IgD-negative memory B cell (primary cell): ENCODE data around the gene KLF9. TPM values are rescaled to one million over a fixed set of nuclear protein-coding genes. Genes with fewer than 3 reads are reported as not detected.

Experiments
- H3K27ac Mint-ChIP-seq, 3 donors: one replicate each; pipeline ENCODE4 v1.8.0; 2020 to 2022; ENCODE audit warnings: mild to moderate bottlenecking in 3 of 3, mixed read lengths in 3 of 3, moderate library complexity in 1 of 3
- H3K27me3 Mint-ChIP-seq: one replicate; pipeline ENCODE4 v1.8.0; 2021; ENCODE audit warnings: mixed read lengths
- H3K36me3 Mint-ChIP-seq: one replicate; pipeline ENCODE4 v1.8.0; 2020; ENCODE audit warnings: mild to moderate bottlenecking, mixed read lengths
- H3K4me1 Mint-ChIP-seq, 3 donors: one replicate each; pipeline ENCODE4 v1.8.0; 2020 to 2022; ENCODE audit warnings: mixed read lengths in 3 of 3, mild to moderate bottlenecking in 1 of 3
- H3K4me3 Mint-ChIP-seq, 4 donors: one replicate each; pipeline ENCODE4 v1.8.0; 2020 to 2022; ENCODE audit warnings: mild to moderate bottlenecking in 4 of 4, mixed read lengths in 4 of 4, moderate library complexity in 3 of 4
- H3K9me3 Mint-ChIP-seq, 3 donors: one replicate each; pipeline ENCODE4 v1.8.0; 2020 to 2021; ENCODE audit warnings: mixed read lengths in 3 of 3, mild to moderate bottlenecking in 1 of 3
- polyA plus RNA-seq: library from polyadenylated mRNA; unstranded; fragments of 300-500 nt; fragmentation: Illumina TruSeq; gene quantifications from one replicate; pipeline ENCODE4 v1.2.3, GENCODE V29; 2021

Gene KLF9
- polyA plus RNA-seq, 1 donor from 2014 or later: 3.3 TPM

DNA sequence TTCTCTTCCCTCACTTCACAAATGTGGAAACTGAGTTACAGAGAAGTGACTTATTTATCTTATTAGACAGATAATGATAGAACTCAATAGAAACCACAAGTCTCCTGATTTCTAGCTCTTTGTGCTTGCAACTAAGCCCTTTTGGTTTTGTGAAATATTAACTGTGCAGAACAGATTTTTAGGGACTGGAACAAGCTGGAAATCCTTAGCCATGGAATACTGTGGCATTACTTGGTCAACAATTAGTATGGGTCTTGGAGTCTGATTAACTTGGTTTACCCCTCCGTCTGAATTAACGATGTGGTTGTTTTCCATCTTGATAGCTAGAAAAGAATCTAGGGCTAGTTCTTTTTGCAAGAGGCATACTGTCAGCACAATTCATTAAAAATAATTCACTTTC, 584 bp upstream of the KLF9 start:
- peaks cover 21 to 37% (median 33%) of the 10 kb centered on the region in 3 donors for H3K4me1 Mint-ChIP-seq
- H3K27ac Mint-ChIP-seq: peak overlapping the region in 2 of 3 donors; percentile 96 to 100
- no peaks in the 10 kb centered on the region for H3K9me3 Mint-ChIP-seq
- H3K36me3 Mint-ChIP-seq: no peaks in the 10 kb centered on the region
- peak overlapping the region in 2 of 4 donors; percentile 94 to 99 for H3K4me3 Mint-ChIP-seq
- no peaks in the 10 kb centered on the region for H3K27me3 Mint-ChIP-seq

DNA sequence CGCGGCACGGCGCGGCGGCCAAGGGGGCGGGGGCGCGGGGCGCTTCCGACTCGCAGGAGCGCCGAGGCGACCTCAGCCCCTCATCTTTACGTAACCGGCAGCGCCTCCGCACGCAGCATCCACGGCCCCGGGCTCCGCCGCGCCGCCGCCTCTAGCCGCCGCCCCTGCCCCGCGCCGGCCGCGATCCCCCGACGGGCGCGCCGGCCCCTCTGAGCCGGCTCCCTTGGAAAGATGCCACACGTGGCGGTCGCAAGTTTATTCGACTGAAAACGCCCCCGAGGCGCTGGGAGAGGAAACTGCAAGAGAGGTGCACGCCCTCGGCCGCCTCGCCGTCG, 1.0 kb downstream of the KLF9 start:
- Mint-ChIP-seq H3K36me3 (no peaks in the 10 kb centered on the region), H3K27me3 (no peaks in the 10 kb centered on the region), H3K4me3 (peak overlapping the region; percentile 94 to 99 (median 98)), H3K27ac (peak overlapping the region; percentile 96 to 100 (median 99)), H3K9me3 (no peaks in the 10 kb centered on the region), H3K4me1 (peaks cover 23 to 38% (median 31%) of the 10 kb centered on the region in 3 donors)

DNA sequence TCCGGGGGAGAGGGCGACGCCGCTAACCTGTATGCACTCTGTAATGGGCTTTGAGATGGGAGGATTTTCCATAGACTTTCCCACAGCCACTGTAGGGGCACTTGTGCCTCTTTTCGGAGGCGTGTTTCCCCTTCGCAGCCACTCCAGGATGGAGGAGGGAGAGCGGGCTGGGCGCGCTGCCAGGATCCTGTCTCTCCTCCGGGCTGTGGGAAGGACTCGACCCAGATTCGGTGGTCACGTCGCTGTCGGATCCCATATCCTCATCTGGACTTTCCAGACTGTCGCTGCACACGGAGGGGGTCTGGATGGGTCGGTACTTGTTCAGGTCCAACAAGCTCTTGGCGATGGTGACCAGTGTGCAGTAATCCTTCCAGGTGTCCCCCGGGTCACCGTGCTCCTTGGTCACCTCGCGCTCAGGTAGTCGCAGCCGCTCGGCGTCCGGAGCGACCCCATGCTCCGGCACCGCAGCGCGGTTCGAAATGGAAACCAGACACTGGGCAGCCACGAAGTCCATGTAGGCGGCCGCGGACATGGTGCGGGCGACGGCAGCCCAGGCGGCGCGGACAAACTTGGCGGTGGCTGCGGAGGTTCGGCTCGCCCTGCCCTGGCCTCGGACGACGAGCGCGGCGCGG, 1.5 kb downstream of the KLF9 start:
- no peaks in the 10 kb centered on the region for H3K36me3 Mint-ChIP-seq
- H3K9me3 Mint-ChIP-seq: no peaks in the 10 kb centered on the region
- H3K27me3 Mint-ChIP-seq: no peaks in the 10 kb centered on the region
- peak overlapping the region; percentile 94 to 98 (median 98) for H3K4me3 Mint-ChIP-seq
- H3K4me1 Mint-ChIP-seq: peaks cover 23 to 37% (median 28%) of the 10 kb centered on the region in 3 donors
- peak overlapping the region; percentile 90 to 96 (median 96) for H3K27ac Mint-ChIP-seq

DNA sequence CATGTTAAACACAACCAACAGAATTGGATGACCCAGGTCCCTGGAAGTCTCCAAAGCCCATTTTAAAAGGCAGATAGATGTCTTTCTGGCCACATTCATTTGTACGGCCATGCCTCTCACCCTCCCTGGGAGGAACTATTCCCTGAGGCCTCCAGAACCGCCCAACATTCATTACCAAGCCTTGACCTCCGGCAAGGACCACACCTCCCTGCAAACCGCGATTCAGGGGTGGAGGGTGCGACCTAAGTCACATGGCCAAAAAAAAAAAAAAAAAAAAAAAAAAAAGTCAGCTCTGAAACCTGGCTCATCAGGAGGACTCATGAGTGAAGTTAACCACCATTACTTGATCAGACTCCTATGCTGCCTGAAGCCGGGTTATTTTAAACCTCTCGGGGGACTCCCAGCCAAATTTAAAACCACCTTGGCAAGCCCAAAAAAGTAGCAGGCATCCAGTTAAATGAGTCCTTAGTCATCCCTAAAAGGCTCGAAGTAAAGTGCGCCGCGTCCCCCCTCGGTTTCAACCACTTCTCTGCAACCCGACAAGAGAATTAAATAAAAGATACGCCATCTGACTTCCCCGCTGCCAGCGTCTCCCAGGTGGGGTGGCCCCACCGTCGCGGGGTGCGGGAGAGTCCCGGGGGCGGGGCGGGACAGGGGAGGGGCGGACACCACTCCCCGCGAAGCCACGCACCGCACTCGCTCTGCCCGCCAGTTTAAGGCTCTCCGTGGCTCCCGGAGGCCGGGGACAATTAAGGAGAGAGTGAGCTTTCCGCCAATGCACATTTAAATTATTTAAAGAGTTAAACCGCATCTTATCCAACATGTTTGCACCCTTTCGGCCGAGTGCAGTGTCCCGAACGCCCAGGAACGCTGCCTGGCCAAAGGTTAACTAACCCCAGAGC, 2.3 kb downstream of the KLF9 start:
- Mint-ChIP-seq H3K27ac (peak overlapping the region; percentile 90 to 96 (median 96)), H3K27me3 (no peaks in the 10 kb centered on the region), H3K36me3 (no peaks in the 10 kb centered on the region), H3K4me3 (peak overlapping the region; percentile 94 to 98 (median 98)), H3K4me1 (peaks cover 26 to 45% (median 33%) of the 10 kb centered on the region in 3 donors), H3K9me3 (no peaks in the 10 kb centered on the region)

DNA sequence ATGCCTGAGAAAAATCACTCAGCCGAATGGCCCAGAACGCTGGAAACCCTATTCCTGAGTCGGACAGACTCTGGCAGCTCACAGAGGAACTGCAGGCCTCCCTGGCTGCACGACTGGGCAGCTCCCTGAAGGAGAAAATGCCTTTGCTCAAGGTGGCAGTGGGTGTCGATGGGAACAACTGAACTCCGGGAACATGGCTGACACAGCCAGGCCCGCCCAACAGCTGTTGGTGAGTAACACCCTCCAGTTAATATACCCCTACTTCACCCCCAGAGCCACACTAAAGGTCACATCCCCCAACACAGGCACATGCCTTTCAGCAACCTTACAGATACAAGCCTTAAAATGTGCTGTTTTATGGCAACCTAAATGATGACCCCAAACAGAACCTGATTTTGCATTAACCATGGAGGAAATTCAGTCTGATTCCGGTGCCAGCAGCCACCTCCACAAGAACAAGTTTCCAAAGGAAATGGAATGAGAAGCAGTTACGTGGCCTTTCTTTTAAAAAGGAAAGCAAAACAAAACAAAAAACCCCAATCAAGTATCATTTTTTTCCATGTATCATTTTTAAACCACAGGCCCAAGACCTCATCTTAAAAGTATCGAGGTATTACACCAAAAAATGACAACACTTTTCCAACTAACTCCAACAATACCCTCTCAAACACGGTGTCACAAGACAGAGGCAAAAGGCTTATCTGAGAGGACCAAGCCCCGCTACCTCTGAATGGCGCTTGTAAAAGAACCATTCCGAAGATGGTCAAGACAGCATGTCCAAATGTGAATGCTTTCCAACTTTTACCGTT, 3.1 kb downstream of the KLF9 start:
- Mint-ChIP-seq H3K27me3 (no peaks in the 10 kb centered on the region), H3K27ac (peak overlapping the region; percentile 90 to 96 (median 96)), H3K36me3 (no peaks in the 10 kb centered on the region), H3K9me3 (no peaks in the 10 kb centered on the region), H3K4me1 (peaks cover 30 to 51% (median 40%) of the 10 kb centered on the region in 3 donors), H3K4me3 (peak overlapping the region; percentile 94 to 98 (median 98))

DNA sequence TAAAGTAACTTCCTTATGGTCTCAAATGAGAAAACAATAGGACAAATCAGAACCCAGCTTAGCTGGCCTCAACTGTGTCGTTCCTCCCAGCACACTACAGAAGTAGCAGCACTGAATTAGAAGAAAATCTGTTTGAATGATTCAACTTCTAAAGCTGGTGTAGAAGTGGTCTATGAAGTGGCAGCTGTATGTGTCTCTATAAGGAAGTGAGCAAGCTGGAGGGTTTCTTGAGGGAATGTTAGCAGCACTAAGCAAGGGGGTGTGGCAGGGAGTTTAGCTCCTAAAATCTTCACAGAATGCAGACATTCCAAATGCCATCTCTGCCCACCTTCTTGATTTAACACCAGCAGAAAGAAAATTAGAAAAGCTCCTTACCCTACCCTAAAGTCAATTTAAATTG, 4.1 kb downstream of the KLF9 start:
- Mint-ChIP-seq H3K27ac (peak overlapping the region; percentile 36 to 96 (median 67)), H3K27me3 (no peaks in the 10 kb centered on the region), H3K36me3 (no peaks in the 10 kb centered on the region), H3K4me1 (peaks cover 35 to 61% (median 46%) of the 10 kb centered on the region in 3 donors), H3K4me3 (peak overlapping the region; percentile 94 to 98 (median 98)), H3K9me3 (no peaks in the 10 kb centered on the region)

DNA sequence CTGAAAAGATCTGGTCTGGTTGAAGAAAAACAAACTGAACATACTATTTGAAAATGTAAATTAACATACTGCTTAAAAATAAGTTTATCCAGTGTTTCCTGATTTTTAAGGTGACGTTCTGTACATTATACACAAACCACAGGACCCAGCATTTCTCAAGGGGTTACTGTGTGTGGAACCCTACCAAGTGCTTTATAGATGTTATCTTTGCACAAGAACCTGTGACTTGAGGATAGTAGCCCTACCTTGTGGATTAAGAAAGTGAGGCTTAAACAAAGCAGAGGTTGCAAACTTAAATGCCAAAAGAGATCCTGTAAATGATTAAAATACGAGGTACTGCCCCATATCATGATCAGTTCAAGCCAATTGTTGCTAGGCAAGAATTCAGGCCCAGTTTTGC, 4.7 kb downstream of the KLF9 start:
- no peaks in the 10 kb centered on the region for H3K36me3 Mint-ChIP-seq
- H3K4me3 Mint-ChIP-seq: peak overlapping the region in 1 of 4 donors; percentile 94
- H3K9me3 Mint-ChIP-seq: no peaks in the 10 kb centered on the region
- peaks cover 35 to 66% (median 48%) of the 10 kb centered on the region in 3 donors for H3K4me1 Mint-ChIP-seq
- H3K27ac Mint-ChIP-seq: peak overlapping the region in 2 of 3 donors; percentile 36 to 96
- H3K27me3 Mint-ChIP-seq: no peaks in the 10 kb centered on the region

DNA sequence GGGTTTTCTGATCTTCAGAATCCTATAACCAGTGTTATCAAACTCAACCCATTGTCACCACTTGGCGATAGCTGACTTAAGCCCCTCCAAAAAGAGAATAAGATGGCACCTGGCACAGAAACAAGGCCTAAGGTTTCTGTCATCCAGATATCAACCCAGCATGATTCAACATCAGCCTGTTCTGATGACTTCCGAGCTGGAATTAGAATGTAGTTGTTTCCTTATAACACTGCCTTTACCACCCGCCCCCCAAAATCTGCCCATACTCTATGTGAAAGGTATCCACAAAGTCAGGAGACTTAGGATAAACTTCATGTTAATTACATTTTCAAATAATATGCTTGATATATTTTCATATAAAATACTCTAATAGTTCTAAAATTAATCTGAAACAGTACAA, 5.2 kb downstream of the KLF9 start:
- no peak overlapping the region for H3K4me3 Mint-ChIP-seq
- H3K27ac Mint-ChIP-seq: no peak overlapping the region
- H3K9me3 Mint-ChIP-seq: no peaks in the 10 kb centered on the region
- H3K27me3 Mint-ChIP-seq: no peaks in the 10 kb centered on the region
- peaks cover 31 to 62% (median 43%) of the 10 kb centered on the region in 3 donors for H3K4me1 Mint-ChIP-seq
- no peaks in the 10 kb centered on the region for H3K36me3 Mint-ChIP-seq

DNA sequence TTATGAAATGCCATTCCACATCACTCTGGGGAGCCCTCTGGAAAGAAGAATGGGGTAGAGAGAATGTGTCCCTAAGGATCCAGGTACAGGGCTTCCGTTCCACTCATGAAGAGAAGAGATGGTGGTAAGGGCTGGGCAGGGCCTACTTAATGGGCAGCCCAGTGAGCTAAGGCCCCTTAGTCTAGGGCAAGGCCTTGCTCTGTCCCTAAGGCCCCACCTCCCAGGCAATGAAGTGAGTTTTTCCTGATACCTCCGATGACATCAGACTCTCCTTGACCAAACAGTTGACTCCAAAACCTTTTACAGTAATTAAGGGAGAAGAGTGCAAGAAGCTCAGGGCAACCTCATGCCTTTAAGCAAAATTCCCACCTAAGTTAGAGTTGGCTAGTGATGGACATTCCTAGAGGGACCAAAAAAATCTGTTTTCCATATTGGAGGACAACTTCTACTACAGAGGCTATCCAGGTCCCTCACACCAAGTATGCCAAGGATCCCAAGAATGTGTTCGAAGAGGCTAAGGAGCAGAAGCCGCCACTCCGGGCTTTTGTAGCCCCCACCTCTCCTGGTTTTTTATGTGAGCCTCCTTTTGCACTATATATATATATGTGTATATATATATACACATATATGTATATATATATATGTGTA, 5.9 kb downstream of the KLF9 start:
- Mint-ChIP-seq H3K27ac (peak overlapping the region in 1 of 3 donors; percentile 68), H3K9me3 (no peaks in the 10 kb centered on the region), H3K4me1 (peaks cover 32 to 66% (median 44%) of the 10 kb centered on the region in 3 donors), H3K27me3 (no peaks in the 10 kb centered on the region), H3K4me3 (peak overlapping the region in 2 of 4 donors; percentile 33 to 59), H3K36me3 (no peaks in the 10 kb centered on the region)

DNA sequence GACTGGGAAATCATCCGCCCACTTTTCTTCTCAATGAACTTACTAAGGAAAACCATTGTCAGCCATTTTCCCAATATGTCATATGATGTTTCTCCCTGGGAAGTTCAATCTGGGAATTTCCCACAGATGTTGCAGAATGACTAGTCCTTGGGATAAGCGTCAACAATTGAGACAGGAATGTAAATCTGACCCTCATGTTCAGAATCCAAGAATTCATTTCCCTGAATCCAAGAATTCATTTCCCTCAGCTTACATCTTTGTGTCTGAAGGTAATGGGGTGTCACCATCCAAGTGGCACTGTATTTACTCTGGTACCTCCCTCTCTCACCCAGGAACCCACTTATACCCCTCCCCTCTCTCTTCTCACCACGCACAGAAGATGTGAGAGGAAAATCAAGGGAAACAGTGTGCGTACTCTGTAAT, 7.4 kb downstream of the KLF9 start:
- H3K27ac Mint-ChIP-seq: peak overlapping the region; percentile 39 to 96 (median 60)
- H3K4me3 Mint-ChIP-seq: peak overlapping the region in 3 of 4 donors; percentile 42 to 59 (median 58)
- no peaks in the 10 kb centered on the region for H3K36me3 Mint-ChIP-seq
- H3K27me3 Mint-ChIP-seq: no peaks in the 10 kb centered on the region
- no peaks in the 10 kb centered on the region for H3K9me3 Mint-ChIP-seq
- peaks cover 30 to 68% (median 51%) of the 10 kb centered on the region in 3 donors for H3K4me1 Mint-ChIP-seq

DNA sequence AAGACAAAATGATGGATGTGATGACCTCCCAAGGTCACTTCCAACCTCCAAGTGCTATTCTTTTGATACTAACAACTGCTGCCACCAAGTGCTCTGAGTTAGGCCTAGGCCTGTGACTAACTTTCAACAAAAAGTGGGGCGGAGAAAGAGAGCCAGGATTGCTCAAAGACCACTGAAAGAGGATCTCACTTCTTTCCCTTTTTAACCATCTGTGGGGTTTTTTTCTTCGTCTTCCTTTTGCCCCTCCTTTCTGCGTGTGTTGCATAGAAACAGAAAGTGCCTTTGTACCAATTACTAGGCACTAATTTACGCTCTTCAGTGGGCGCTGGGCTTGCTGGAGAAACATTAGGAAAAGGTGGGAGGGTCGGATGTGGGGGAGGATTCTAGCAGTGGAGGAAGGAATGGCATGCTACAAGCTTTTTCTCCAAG, 8.0 kb downstream of the KLF9 start:
- Mint-ChIP-seq H3K9me3 (no peaks in the 10 kb centered on the region), H3K27ac (peak overlapping the region; percentile 54 to 96 (median 86)), H3K27me3 (no peaks in the 10 kb centered on the region), H3K36me3 (no peaks in the 10 kb centered on the region), H3K4me3 (peak overlapping the region; percentile 58 to 96 (median 78)), H3K4me1 (peaks cover 25 to 64% (median 49%) of the 10 kb centered on the region in 3 donors)

DNA sequence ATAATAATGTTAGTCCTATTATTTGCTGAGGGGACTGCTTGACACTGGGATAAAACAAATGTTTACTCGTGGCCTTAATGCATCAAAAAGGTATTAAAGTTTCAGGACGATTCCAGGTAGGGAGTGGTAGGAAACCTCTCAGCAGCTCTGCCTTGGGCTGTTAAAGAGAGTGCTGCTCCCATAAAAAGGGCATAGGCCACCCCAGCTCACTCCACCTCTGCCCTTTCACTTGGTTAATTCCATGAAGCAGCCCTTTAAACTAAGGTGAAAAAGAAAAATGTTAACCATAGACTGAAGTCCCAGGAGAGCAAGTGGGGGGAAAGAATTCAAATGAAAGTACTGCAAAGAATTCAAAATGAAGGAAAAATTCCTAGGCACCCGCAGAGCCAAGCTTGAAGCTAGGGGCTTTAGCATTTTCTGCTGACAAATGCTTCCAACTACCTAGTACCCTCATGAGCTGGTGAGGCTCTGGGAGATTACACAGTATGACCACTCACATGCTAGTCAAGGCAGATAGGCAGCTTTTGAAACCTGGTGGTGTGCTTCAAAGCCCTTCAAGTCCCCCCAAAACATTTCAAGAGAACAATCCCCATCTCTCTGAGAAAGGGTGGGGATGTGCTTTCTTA, 8.5 kb downstream of the KLF9 start:
- Mint-ChIP-seq H3K27me3 (no peaks in the 10 kb centered on the region), H3K27ac (peak overlapping the region; percentile 54 to 96 (median 86)), H3K4me1 (peaks cover 22 to 58% (median 44%) of the 10 kb centered on the region in 3 donors), H3K9me3 (no peaks in the 10 kb centered on the region), H3K36me3 (no peaks in the 10 kb centered on the region), H3K4me3 (peak overlapping the region; percentile 58 to 96 (median 78))

DNA sequence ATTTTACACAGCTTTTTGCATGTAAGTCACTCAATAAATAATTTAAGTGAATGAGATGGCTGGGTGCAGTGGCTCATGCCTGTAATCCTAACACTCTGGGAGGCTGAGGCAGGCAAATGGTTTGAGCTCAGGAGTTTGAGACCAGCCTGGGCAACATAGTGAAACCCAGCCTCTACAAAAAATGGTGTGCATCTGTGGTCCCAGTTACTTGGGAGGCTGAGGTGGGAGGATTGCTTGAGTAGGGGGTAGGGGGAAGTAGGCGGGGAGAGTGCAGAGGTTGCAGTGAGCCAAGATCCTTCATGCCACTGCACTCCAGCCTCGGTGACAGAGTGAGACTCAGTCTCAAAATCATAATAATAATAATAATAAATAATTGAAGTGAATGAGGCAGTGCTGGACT, 10.2 kb downstream of the KLF9 start:
- Mint-ChIP-seq H3K36me3 (no peaks in the 10 kb centered on the region), H3K9me3 (no peaks in the 10 kb centered on the region), H3K27me3 (no peaks in the 10 kb centered on the region), H3K4me1 (peaks cover 20 to 45% (median 42%) of the 10 kb centered on the region in 3 donors), H3K27ac (no peak overlapping the region), H3K4me3 (no peak overlapping the region)

DNA sequence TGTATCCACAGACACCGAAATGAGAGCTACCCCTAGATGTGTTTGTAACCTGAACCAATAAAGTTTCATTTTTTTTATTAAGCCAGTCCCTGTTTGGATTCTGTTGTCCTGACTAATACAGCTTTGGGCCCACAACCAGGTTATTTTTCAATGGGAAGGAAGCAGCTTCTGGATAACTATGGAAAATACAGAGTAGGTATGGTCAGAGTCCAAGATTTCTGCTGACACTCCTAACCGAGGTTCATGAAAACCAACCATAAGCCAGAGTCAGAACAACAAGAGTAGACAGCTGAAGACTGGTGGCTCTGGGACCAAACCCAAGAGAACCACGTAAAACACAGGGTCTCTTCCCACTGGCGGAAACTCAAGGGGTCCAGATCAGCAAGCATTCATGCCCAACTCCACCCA, 10.8 kb downstream of the KLF9 start:
- H3K4me1 Mint-ChIP-seq: peaks cover 24 to 48% (median 45%) of the 10 kb centered on the region in 3 donors
- H3K4me3 Mint-ChIP-seq: peak overlapping the region in 1 of 4 donors; percentile 27
- H3K27ac Mint-ChIP-seq: no peak overlapping the region
- no peaks in the 10 kb centered on the region for H3K9me3 Mint-ChIP-seq
- no peaks in the 10 kb centered on the region for H3K36me3 Mint-ChIP-seq
- no peaks in the 10 kb centered on the region for H3K27me3 Mint-ChIP-seq
